ENCODE measurements around the gene SFTPD.

DNA sequence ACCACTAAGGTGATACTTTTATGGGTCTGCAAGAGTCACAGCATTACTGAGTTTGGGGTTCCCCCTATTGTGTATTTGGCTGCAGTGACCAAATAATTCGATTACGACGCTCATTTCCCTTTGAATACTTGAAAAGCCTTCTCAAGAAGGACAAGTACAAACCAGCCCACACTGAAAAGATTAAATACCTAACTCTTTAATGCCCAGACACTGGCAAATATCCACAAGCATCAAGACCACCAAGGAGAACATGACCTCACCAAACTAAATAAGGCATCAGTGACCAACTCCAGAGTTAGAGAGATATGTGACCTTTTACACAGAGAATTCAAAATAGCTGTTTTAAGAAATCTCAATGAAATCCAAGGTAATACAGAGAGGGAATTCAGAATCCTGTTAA, 31.8 kb upstream of the SFTPD start:
- TF ChIP-seq CTCF (IDR thresholded peaks at IDR 0.05) (no peak), POLR2A (IDR thresholded peaks at IDR 0.05) (no peak)
